NCI-H2196 treated with DMSO at 0.1 percent for 48 hours (cell line): ENCODE results near the gene IL1A.

Source experiments
- DNase-seq: peaks from one replicate; lab custom pipeline; 2025; ENCODE audit not compliant: unreplicated experiment; lab: John Stamatoyannopoulos, UW

IL1A gene

DNA sequence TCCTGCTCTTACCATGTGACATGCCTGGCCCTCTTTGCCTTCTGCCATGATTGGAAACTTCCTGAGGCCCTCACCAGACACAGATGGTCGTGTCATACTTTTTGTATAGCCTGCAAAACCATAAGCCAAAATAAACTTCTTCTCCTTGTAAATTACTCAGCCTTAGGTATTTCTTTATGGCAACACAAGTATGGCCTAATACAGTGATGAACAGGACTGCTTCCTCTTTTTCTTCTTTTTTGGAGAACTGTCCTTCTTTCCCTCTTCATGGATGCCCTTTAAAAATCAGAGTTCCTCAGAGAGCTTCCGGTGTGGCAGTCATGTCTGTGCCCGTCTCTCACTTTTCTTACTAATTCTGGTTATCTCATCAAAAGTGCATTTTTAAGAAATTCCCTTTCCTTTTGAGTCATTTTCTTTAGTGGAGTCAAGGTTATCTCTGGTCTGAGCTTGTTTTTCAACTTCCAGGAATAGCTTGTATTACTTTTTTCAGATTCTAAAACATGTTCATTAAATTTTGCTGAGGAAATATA lies 9.2 kb upstream of the IL1A start:
- DNase-seq = no peak

GRCh38 chr2:112792419-112792818 lies 8.1 kb upstream of the IL1A start:
- DNase-seq = no peak

DNA sequence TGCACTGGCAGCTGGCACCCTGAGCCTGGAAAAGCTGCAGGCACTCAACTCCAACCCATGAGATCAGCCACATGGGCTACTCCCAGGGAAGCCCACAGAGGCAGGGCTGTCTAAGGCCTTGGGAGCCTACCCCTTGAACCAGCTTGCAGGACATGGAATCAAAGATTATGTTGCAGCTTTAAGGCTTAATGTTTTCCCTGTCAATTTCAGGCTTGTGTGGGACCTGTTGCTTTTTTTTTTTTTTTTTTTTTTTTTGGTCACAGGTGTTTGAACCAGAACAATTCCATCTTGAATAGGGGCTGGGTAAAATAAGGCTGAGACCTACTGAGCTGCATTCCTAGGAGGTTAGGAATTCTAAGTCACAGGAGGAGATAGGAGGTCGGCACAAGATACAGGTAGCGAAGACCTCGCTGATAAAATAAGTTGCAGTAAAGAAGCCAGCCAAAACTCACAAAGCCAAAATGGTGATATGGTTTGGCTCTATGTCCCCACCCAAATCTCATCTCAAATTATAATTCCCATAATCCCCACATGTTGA lies 7.5 kb upstream of the IL1A start:
- no peak for DNase-seq

- DNase-seq = no peak
Measured at GRCh38 chr2:112791019-112791418, 6.7 kb upstream of the IL1A start.

DNA sequence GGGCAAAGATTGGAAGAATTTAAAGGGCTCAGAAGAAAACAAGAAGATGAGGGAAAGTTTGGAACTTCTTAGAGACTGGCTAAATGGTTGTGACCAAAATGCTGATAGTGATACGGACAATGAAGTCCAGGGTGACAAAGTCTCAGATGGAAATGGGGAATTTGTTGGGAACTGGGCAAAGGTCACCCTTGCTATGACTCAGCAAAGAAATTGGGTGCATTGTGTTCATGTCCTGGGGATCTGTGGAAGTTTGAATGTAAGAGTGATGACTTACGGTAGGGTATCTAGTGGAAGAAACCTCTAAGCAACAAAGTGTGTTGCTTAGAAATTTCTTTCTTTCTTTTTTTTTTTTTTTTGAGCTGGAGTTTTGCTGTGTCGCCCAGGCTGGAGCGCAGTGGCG lies 6.0 kb upstream of the IL1A start:
- DNase-seq = no peak

- DNase-seq = no peak
Measured at GRCh38 chr2:112789186-112789585, 4.9 kb upstream of the IL1A start.

- DNase-seq = no peak
Measured at GRCh38 chr2:112788653-112789052, 4.4 kb upstream of the IL1A start.

- DNase-seq = no peak
Measured at GRCh38 chr2:112787729-112788393, 3.6 kb upstream of the IL1A start.

- no peak for DNase-seq
Measured at GRCh38 chr2:112787294-112787693, 3.0 kb upstream of the IL1A start.

- no peak for DNase-seq
Measured at GRCh38 chr2:112783187-112783714, 1.0 kb downstream of the IL1A start.

DNA sequence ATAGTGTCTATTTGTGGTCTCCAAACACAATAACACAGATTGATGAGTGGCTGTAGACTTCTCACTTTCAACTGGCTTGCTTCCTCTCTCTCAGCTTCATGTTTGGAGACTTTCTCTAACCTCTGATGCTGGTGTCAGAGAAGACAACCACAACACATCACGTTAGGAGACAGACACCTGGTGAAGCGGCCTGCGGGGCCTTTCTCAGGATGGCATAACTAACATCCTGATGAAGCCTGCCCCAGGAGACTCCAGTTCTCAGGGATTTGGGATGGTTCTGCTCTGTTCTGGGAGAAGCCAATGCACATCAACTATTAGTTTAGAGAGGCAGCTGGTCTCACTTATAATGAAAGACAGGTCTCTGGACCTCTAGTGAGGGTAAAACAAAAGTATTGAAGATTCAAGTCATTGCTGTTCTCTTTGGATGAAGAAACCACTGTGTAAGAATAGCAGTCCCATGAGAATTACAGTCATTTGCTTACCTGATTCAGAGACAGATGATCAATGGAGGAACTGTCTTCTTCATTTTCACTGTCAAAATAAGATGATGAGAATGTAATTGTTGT lies 2.0 kb downstream of the IL1A start:
- no peak for DNase-seq

DNA sequence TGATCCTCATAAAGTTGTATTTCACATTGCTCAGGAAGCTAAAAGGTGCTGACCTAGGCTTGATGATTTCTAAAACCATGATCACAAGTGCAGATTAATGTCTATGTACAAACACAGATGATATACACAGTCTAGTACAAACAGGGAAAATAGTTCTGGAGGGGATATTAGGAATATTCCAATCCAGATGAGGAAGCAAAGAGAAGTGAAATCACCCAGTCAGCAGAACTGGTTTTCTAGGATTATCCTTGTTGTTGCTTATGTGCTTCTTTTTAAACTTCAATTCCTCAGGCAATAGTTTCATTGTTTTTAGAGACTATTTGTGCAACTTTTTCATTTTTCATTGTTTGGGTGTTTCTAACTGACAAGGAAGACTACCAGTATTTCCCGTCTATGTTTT lies 4.7 kb downstream of the IL1A start:
- no peak for DNase-seq

GRCh38 chr2:112777036-112777435 lies 7.3 kb downstream of the IL1A start:
- DNase-seq = no peak

GRCh38 chr2:112776113-112776512 lies 8.2 kb downstream of the IL1A start:
- no peak for DNase-seq

GRCh38 chr2:112774536-112775285 lies 9.6 kb downstream of the IL1A start:
- DNase-seq = no peak

- no peak for DNase-seq
Measured at GRCh38 chr2:112773556-112773955, 10.7 kb downstream of the IL1A start.

DNA sequence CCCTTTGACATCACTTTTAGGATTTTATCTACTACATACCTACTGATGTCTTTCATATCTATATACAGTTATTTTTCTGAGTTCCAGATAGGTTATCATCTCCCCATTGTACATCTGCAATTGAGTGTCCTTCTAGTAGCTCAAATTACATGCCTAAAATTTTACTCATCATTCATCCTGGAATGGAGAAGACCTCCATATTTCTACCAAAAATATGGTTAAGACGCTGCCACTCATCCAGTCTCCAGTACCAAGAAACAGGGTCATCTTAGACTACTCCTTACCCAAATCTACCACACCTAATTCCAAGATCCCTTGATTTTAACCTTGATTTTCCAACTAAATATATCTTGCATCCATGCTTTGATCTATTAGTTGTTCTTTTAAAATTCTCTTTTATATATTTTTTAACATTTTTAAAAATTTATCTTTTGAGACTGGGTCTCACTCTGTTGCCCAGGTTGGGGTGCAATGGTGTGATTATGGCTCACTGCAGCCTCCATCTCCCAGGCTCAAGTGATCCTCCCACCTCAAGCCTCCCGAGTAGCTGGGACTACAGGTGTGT lies 11.3 kb downstream of the IL1A start:
- DNase-seq = no peak

DNA sequence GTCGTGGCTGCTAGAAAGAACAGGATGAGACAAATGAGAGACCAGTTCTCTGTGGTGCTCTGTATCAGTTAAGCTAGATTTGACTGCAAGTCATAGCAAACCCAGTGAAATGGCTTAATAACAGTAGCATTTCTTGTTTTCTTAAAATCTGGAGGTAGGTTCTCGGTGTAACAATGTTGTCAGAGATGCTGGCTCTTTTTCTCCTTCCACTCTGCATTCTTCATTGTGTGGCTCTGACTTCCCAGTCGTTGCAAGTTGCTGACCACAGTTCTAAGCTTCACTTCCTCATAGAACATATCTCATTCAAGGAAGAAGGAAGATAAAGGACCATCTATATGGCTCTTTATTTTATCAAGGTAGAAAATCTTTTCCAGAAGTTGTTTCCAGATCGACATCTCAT lies 12.0 kb downstream of the IL1A start:
- no peak for DNase-seq

GRCh38 chr2:112768432-112768831 lies 15.9 kb downstream of the IL1A start:
- peak; percentile 25 for DNase-seq

DNA sequence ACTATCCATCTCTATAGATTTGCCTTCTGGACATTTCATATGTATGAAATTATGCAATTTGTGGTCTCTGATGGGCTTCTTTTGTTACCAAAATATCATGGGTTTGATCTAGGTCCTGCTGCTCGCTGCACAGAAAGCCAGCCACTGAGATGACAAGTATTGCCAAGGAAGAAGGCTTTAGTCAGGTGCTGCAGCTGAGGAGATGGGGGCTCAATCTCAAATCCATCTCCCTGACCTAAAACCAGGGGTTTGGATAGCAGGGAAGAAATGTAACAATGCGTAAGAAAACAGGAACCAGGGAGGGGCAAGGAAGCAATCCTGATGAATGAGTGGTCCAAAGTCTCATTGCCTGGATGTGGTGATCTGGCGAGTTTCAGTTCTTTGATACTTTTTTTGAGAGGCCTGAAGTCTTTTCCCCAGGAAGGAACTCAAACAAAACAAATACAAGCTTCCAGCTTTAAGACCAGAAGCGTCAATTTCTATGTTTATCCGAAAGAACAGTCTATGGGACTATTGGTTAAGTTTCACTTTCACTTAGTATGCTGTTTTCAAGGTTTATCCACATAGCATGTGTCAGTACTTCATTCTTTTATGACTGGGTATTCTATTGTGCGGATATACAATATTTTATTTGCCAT lies 16.5 kb downstream of the IL1A start:
- no peak for DNase-seq

GRCh38 chr2:112765251-112765650 lies 19.0 kb downstream of the IL1A start:
- DNase-seq = no peak
